ENCODE results near the gene CGNL1.

The CGNL1 gene

GRCh38 chr15:57506422-57506821 lies 130.1 kb downstream of the CGNL1 start:
- Histone ChIP-seq H3K27ac (ENCODE audit: low read depth, low read length) (no peak overlapping the region), H4K20me1 (ENCODE audit: low read depth, low read length) (no peaks in the 10 kb centered on the region), H3K36me3 (ENCODE audit: low read length) (no peaks in the 10 kb centered on the region), H3K4me3 (ENCODE audit: insufficient read depth, low read length, poor library complexity, severe bottlenecking) (no peak overlapping the region), H3K9ac (ENCODE audit: low read length) (no peak overlapping the region), H3K9me3 (ENCODE audit: insufficient read depth, low read length) (no peaks in the 10 kb centered on the region), H3K79me2 (ENCODE audit: insufficient read depth, low read length) (no peaks in the 10 kb centered on the region), H3K27me3 (ENCODE audit: low read length) (no peaks in the 10 kb centered on the region), H3K9me2 (replicated peaks; ENCODE audit: insufficient read depth, low read length) (no peaks in the 10 kb centered on the region), H3F3A (ENCODE audit: insufficient read depth) (no peaks in the 10 kb centered on the region), H3K4me2 (ENCODE audit: low read depth, low read length, poor library complexity, severe bottlenecking) (no peak overlapping the region), H2AFZ (ENCODE audit: low read depth, low read length, severe bottlenecking) (no peak overlapping the region)
- TF ChIP-seq EZH2phosphoT487 (conservative IDR thresholded peaks at IDR 0.05; ENCODE audit: low read length) (no peak), CTCF (IDR thresholded peaks at IDR 0.05; ENCODE audit: insufficient read depth, low read length, poor library complexity, severe bottlenecking) (no peak)

- Histone ChIP-seq H3K27me3 (ENCODE audit: low read length) (no peaks in the 10 kb centered on the region), H3F3A (ENCODE audit: insufficient read depth) (no peaks in the 10 kb centered on the region), H3K27ac (ENCODE audit: low read depth, low read length) (no peak overlapping the region), H3K4me3 (ENCODE audit: insufficient read depth, low read length, poor library complexity, severe bottlenecking) (no peak overlapping the region), H2AFZ (ENCODE audit: low read depth, low read length, severe bottlenecking) (no peak overlapping the region), H3K79me2 (ENCODE audit: insufficient read depth, low read length) (no peaks in the 10 kb centered on the region), H3K9me3 (ENCODE audit: insufficient read depth, low read length) (no peaks in the 10 kb centered on the region), H3K36me3 (ENCODE audit: low read length) (no peaks in the 10 kb centered on the region), H4K20me1 (ENCODE audit: low read depth, low read length) (no peaks in the 10 kb centered on the region), H3K9me2 (replicated peaks; ENCODE audit: insufficient read depth, low read length) (no peaks in the 10 kb centered on the region), H3K9ac (ENCODE audit: low read length) (no peak overlapping the region), H3K4me2 (ENCODE audit: low read depth, low read length, poor library complexity, severe bottlenecking) (no peak overlapping the region)
- TF ChIP-seq EZH2phosphoT487 (conservative IDR thresholded peaks at IDR 0.05; ENCODE audit: low read length) (no peak), CTCF (IDR thresholded peaks at IDR 0.05; ENCODE audit: insufficient read depth, low read length, poor library complexity, severe bottlenecking) (no peak)
These were observed 130.8 kb downstream of the CGNL1 start for GRCh38 chr15:57507111-57507510.

GRCh38 chr15:57509126-57509525 lies 132.8 kb downstream of the CGNL1 start:
- H4K20me1 ChIP-seq (ENCODE audit: low read depth, low read length) = no peaks in the 10 kb centered on the region
- no peak overlapping the region for H2AFZ ChIP-seq (ENCODE audit: low read depth, low read length, severe bottlenecking)
- no peak overlapping the region for H3K27ac ChIP-seq (ENCODE audit: low read depth, low read length)
- no peaks in the 10 kb centered on the region for H3K9me3 ChIP-seq (ENCODE audit: insufficient read depth, low read length)
- no peak overlapping the region for H3K4me3 ChIP-seq (ENCODE audit: insufficient read depth, low read length, poor library complexity, severe bottlenecking)
- H3F3A ChIP-seq (ENCODE audit: insufficient read depth) = no peaks in the 10 kb centered on the region
- no peaks in the 10 kb centered on the region for H3K27me3 ChIP-seq (ENCODE audit: low read length)
- no peak for TF ChIP-seq CTCF (IDR thresholded peaks at IDR 0.05; ENCODE audit: insufficient read depth, low read length, poor library complexity, severe bottlenecking)
- no peak for TF ChIP-seq EZH2phosphoT487 (conservative IDR thresholded peaks at IDR 0.05; ENCODE audit: low read length)
- H3K9me2 ChIP-seq (replicated peaks; ENCODE audit: insufficient read depth, low read length) = no peaks in the 10 kb centered on the region
- H3K4me2 ChIP-seq (ENCODE audit: low read depth, low read length, poor library complexity, severe bottlenecking) = no peak overlapping the region
- H3K9ac ChIP-seq (ENCODE audit: low read length) = no peak overlapping the region
- no peaks in the 10 kb centered on the region for H3K79me2 ChIP-seq (ENCODE audit: insufficient read depth, low read length)
- no peaks in the 10 kb centered on the region for H3K36me3 ChIP-seq (ENCODE audit: low read length)

All from SU-DHL-6 (cell line).